GM21367 (cell line): ENCODE measurements around the gene SNX9.

Source experiments
- ATAC-seq: cut with Tn5 transposase; IDR thresholded peaks from one replicate; pipeline ENCODE4 v1.9.1; 2021; ENCODE audit not compliant: unreplicated experiment

SNX9 gene

GRCh38 chr6:157800420-157801237, 22.4 kb upstream of the SNX9 start:
- ATAC-seq, result peak; percentile 91

- ATAC-seq, result no peak
These were observed 18.4 kb upstream of the SNX9 start for GRCh38 chr6:157804448-157805327.

GRCh38 chr6:157806131-157806855, 16.8 kb upstream of the SNX9 start:
- ATAC-seq, result no peak

DNA sequence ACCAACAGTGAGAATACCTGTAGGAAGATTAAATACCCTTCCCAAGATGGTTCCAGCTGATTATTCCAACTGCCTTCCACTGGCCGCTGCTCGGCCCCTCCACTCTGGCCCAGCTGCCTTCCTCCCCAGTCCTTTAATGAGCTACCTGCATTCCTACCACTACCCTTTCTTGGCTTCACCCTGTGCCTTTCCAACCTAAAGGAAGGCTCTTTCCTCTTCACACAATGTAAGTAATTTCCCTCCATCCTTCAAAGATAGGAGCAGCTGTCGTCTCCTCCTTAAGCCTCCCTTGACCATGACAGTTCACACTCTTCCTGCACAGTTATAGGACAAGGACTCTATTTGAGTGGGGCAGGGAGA, 16.2 kb upstream of the SNX9 start:
- no peak for ATAC-seq

DNA sequence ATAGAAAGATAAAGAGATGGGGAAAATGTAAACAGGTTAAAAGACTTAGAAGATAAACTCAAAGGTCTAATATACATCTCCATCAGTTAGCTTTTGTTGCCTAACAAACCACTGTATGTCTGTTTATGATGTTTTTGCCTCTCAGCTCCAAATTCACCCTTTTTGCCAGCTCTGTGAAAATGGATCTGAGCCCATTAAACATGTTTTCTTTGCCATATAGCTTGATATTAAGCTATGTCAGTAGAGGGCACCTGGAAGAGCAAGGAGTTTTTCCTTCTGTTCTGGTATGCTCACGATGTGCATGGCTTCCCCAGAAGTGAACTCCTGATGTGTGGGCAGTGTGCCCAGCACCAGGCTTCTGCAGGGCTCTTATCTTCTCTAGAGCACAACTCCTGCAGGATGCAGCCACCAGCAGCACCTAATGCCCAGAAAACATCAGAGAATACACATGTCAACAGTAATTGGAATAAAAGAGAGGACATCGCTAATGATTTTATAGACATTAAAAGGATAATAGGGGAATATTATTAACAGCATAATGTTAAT, 14.6 kb upstream of the SNX9 start:
- ATAC-seq, result no peak

DNA sequence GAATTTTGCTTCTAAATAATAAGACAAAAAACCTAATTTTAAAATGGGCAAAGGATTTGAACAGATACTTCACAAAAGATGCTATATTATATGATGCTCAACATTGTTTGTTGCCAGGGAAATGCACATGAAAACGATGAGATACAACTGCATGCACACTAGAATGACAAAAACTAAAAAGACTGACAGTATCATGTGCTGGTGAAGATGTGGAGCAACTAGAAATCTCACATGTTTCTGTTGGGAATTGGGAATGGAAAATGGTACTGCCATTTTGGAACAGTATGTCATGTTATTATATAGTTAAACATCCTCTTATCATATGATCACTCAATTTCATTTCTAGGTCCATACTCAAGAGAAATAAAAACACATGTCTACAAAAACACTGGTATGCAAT, 13.4 kb upstream of the SNX9 start:
- ATAC-seq, result no peak

DNA sequence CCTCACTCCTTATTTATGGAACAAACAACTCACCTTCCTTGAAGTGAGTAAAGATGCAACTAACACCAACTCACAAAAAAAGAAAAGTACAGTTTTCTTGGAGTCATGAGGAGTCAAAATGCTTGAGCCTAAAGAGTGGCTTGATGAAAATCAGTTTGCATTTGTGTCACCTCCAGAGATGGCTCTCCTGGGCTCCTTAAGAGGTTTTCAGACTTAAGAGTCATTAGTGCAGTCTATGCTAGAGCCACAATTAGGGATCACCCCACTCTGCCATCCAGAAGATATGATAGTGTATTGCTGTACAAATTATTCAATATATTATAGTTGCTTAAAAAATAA, 11.9 kb upstream of the SNX9 start:
- ATAC-seq, result no peak

DNA sequence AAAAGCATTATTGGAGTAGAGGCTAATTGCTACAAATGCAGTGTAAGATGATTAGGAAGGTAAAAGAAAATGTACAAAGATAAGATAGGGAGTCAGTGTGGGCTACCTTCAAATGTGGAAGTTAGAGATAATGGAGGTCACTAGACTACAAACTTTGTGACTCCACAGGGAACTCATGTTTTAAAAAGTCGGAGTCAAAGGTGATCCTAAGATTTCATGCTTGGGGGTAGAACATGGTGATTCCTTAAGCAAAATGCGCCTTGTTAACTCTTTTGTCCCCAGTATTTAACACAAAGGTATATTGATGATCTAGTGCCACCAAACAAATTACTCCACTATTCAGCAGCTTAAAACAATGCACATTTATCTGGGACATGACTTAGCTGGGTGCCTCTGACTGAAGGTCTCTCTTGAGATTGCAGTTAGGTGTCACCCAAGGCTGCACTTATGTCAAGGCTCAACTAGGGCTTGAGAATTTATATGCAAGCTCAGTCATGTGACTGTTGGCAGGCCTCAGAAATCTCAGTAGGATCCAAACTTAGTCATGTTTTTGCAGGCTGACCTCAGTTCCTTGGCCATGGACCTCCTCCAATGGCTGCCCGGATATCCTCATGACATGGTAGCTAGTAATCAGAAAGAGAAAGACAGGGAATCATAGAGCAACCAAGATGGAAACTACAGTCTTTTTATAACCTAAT, 11.4 kb upstream of the SNX9 start:
- ATAC-seq, result no peak

DNA sequence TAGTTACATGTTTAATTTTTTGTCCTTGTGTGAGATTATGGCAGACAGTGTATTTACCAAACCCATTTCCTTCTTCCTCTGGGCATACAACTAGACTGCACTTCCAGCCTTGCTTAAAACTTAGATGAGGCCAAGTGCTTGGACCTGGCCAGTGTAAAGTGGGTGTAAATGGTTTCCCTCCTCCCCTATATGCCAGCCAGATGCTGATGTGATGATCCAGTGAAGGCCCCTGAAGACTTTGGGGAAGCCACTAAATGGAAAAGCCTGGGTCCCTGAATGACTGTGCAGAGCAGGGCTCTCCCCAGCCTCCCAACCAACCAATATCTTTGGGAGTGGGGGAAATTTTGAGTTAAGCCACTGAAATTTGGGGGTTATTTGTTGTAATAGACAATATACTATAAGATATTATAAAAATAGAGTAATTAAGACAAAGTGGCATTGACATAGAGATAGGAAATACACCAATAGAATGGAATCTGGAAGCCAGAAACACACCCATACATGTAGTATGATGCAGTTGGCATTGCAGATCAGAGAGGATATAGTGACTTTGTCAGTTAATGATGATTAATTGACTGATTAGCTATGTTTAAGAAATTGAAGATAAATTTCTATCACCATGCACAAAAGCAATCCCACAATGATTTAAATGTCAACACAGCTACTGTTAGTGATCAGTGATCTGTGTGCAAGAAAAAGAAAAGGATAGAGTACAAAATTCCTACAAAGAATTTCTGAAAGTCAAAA, 10.4 kb upstream of the SNX9 start:
- no peak for ATAC-seq

DNA sequence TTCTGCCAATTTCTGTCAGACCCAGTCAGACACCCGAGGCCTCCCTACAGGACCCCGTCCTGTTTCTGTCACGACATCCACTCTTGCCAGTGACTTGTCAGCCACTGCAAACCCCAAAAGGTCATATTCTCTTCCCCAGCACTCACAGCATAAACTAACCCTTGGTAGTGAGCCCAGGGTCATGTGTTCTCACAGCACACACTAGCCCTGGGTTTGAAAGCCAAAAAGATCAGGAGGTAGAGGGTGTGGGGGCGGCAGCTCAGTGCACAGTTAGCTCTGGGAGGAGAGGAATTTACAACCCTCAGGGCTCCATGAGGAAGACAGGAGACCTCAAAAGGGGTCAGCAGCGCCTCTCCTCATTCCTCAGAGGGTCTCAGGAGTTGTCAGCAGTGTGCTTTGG, 9.9 kb upstream of the SNX9 start:
- no peak for ATAC-seq

DNA sequence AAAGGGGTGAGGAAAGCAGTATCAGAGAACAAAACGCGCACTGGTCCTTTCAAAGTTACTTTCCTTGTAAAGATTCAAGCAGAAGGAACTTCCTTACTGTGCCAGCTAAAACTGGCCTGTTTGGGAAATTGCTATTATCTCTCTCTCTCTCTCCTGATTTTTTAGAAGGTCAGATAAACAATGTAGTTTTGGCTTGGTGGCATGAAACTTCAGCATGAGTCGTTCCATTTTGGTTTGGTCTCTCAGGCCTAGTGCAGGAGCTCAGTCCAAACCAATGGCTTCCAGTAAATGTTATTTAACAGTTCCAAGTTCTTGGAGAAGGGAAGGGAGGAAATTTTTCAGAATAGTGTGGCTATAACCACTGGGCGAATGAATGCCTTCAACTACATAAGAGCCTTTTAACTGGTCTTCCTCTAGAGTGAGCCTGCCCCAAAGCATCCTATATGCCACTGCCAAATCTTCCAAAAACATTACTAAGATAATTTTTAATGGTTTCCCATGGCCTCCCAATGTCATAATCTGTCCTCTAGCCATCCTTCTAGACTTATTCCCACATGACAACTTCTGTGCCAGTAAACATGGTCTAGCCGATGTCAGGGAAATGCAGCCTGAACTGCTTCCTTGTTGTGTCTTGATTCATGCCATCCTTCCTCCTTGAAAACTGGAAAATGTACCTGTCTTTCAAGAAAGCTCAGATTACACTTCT, 9.1 kb upstream of the SNX9 start:
- no peak for ATAC-seq

GRCh38 chr6:157814883-157815282, 8.2 kb upstream of the SNX9 start:
- ATAC-seq, result peak; percentile 46

DNA sequence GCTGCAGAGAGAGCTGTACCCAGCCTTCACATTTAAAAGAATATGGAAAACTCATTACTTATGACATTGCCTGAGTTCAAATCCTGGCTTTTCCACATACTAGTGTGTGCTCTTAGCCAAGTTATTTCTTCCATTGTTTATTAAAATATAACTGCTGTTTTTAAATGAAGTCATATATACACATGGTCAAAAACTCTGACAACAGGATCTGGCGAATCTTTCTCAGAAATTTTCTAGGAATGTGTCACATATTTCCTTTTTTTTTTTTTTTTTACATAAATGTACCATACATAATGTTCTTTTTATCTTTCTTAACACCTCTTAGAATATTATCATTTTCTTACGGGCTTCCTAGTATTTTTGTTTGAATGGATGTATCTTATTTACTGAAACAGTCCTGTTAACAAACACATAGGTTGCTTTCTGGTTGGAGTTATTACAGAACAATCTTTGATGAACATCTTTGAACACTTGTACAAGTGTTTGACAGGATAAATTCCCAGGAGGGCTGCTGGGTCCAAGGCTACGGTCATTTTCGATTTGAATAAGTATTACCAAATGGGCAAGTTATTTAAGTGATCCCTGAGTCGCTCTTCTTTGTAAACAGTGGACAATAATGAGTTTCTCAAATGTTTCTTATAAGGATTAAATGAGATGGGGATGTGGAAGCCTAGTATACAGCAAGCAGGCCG, 1.6 kb upstream of the SNX9 start:
- no peak for ATAC-seq

DNA sequence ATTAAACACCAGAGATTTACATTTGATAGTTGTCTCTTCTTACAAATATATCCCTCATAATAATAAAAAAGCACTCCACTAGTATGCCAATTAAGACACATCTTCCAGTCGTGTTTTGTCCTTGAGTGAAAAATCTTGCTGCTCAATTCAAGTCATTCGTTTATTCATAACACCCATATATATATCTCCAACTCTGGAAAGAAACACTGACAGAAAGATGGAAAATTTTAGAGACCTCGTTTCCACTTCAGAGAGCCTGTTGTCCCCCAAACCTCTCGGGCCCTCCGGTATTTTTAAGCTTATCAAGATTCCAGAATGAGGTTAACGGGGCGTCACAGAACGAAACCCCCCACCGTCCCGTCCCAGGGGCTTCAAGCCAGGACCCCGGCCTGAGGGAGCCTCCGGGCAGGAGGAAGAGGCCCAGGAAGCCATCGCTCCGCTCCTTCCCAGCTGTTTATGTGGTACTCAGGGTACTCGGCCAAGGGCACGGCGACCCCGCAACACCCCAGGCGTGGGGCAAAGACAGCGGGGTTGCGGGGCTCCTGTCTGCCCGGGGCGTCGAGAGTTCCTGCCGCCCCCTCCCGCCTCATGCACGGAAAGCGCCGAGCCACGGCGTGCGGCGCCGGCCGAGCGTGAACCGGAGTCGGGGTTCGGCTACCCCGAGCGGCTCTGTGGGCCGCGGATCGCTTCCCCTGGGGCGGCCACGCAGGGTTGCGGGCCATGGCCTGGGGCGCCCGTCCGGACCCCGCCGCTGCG, 623 bp upstream of the SNX9 start:
- no peak for ATAC-seq

DNA sequence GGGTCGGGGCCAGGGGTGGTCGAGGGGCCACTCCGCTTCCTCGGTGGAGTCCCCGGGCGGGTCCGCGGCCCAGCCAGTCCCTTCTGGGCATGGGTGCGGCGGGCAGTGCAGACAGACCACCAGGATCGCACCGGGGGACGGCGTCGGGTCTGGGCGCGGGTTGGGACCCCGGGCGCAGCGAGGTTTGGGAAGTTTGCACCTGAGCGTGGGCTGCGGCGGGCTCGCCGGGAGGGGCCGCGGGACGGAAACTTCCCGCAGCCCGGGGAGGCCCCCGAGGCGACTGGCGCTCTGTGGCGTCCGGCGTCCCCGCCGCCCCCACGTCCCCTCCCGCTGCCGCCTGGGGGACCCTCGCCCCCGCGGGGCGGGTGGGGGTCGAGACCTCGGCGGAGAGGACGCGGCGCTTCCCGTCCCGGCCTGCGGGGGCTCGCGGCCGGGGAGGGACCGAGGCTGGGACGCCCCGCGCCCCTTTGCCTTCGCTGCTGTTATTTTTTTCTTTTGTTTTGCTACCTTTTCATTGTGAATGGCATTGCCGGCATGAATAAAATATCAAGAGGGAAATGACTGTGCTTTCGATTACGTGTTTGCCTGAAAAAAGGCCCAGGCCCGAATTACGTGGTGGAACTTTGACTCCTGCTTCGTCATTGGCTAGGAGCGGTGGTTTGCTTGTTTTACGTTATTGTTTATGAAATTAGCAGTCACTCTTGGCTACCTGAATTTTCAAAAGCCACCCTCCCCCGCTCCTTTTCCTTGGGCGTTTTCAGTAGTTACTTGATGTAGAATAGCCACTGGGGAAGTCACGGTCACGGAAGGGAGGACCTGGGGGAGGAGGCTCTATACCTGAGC, 703 bp downstream of the SNX9 start:
- ATAC-seq, result peak; percentile 36

- ATAC-seq, result no peak
These were observed 2.3 kb downstream of the SNX9 start for GRCh38 chr6:157825243-157825904.
